HG02571 (cell line): ENCODE data around the gene NDUFS8.

Experiments
- ATAC-seq: cut with Tn5 transposase; IDR thresholded peaks from one replicate; pipeline ENCODE4 v1.9.1; 2021; ENCODE audit warnings: mild to moderate bottlenecking, moderate library complexity; ENCODE audit not compliant: unreplicated experiment

NDUFS8 gene

GRCh38 chr11:68002938-68003845 lies 27.3 kb upstream of the NDUFS8 start:
- no peak for ATAC-seq

- ATAC-seq, result no peak
Measured at GRCh38 chr11:68003846-68004550, 26.5 kb upstream of the NDUFS8 start, which contains the start of gene UNC93B1. TSS of gene UNC93B1 (minus strand) at chr11:68004097. CDS start at chr11:68004043, 54 bp downstream.

- ATAC-seq, result no peak
Measured at GRCh38 chr11:68004551-68005335, 25.7 kb upstream of the NDUFS8 start.

GRCh38 chr11:68006606-68007166 lies 23.8 kb upstream of the NDUFS8 start:
- ATAC-seq, result no peak

- no peak for ATAC-seq
Measured at GRCh38 chr11:68007498-68008380, 22.7 kb upstream of the NDUFS8 start.

- ATAC-seq, result no peak
Measured at GRCh38 chr11:68008381-68009337, 21.8 kb upstream of the NDUFS8 start.

- no peak for ATAC-seq
Measured at GRCh38 chr11:68009391-68010089, 20.9 kb upstream of the NDUFS8 start.

GRCh38 chr11:68010090-68011041 lies 20.1 kb upstream of the NDUFS8 start, which contains the start of gene ALDH3B1:
TSS of gene ALDH3B1 (plus strand) at chr11:68010327. CDS start at chr11:68015298, 4,971 bp downstream.
- no peak for ATAC-seq

- ATAC-seq, result no peak
Measured at GRCh38 chr11:68011051-68011943, 19.2 kb upstream of the NDUFS8 start.

GRCh38 chr11:68012044-68012842 lies 18.2 kb upstream of the NDUFS8 start:
- ATAC-seq, result no peak

- ATAC-seq, result no peak
Measured at GRCh38 chr11:68012843-68013610, 17.5 kb upstream of the NDUFS8 start.

- no peak for ATAC-seq
Measured at GRCh38 chr11:68013611-68014156, 16.8 kb upstream of the NDUFS8 start.

- ATAC-seq, result no peak
Measured at GRCh38 chr11:68014157-68014946, 16.1 kb upstream of the NDUFS8 start.
